HepG2 (cell line): ENCODE results near the gene RRBP1. TPM values are rescaled to one million over a fixed set of nuclear protein-coding genes. Genes with fewer than 3 reads are reported as not detected.
A peak's percentile ranks its signal among the peaks of the same experiment; 100 is the strongest.

Source experiments
- ELF4 ChIP-seq: sonication (generic); formaldehyde crosslinking; IDR thresholded peaks from 2 replicates; pipeline ENCODE4 v1.5.0; 2020; ENCODE audit warnings: missing genetic modification reagents, mild to moderate bottlenecking, moderate library complexity, borderline replicate concordance
- GTF2F1 ChIP-seq: fragments of 150-350 bp; IDR thresholded peaks from 2 replicates; pipeline ENCODE4 v1.6.1; 2014; ENCODE audit warnings: low read length
- MEIS1 ChIP-seq: sonication (generic); formaldehyde crosslinking; IDR thresholded peaks from 2 replicates; pipeline ENCODE4 v1.9.0; 2021; ENCODE audit warnings: mild to moderate bottlenecking, missing genetic modification reagents, moderate library complexity, borderline replicate concordance
- MYC ChIP-seq: sonication (generic); formaldehyde crosslinking; IDR thresholded peaks from 2 replicates; pipeline ENCODE4 v1.9.0; 2021; ENCODE audit warnings: missing genetic modification reagents, borderline replicate concordance
- MYNN ChIP-seq: sonication (generic); formaldehyde crosslinking; IDR thresholded peaks from 2 replicates; pipeline ENCODE4 v1.4.0; 2020; ENCODE audit warnings: mild to moderate bottlenecking, low read depth, missing genetic modification reagents
- NCOA2 ChIP-seq: sonication (generic); formaldehyde crosslinking; IDR thresholded peaks from 2 replicates; pipeline ENCODE4 v1.8.0; 2022; ENCODE audit warnings: inconsistent platforms
- POLR2AphosphoS5 ChIP-seq: IDR thresholded peaks from 2 replicates; pipeline ENCODE4 v1.6.1; 2012; ENCODE audit warnings: low read depth, low read length
- POLR2G ChIP-seq: fragments of 200-400 bp; formaldehyde crosslinking; IDR thresholded peaks from 2 replicates; pipeline ENCODE4 v1.6.1; 2018; ENCODE audit warnings: mild to moderate bottlenecking, low read depth, low read length, moderate library complexity
- PRPF4 ChIP-seq: fragments of 200-400 bp; formaldehyde crosslinking; IDR thresholded peaks from 2 replicates; pipeline ENCODE4 v1.6.1; 2016; ENCODE audit warnings: low read length, low read depth; ENCODE audit not compliant: poor library complexity, severe bottlenecking
- SALL2 ChIP-seq: sonication (generic); formaldehyde crosslinking; IDR thresholded peaks from 2 replicates; pipeline ENCODE4 v1.8.1; 2023; ENCODE audit warnings: mild to moderate bottlenecking, missing genetic modification reagents, inconsistent platforms
- SMAD9 ChIP-seq: sonication (generic); formaldehyde crosslinking; IDR thresholded peaks from 2 replicates; pipeline ENCODE4 v1.5.1; 2020; ENCODE audit warnings: mild to moderate bottlenecking, missing genetic modification reagents
- TBX3 ChIP-seq: fragments of 450-650 bp; IDR thresholded peaks from 2 replicates; pipeline ENCODE4 v1.6.1; 2017; ENCODE audit warnings: antibody characterized with exemption, mild to moderate bottlenecking, inconsistent platforms, borderline replicate concordance
- ZBTB21 ChIP-seq: sonication (generic); formaldehyde crosslinking; IDR thresholded peaks from 2 replicates; pipeline ENCODE4 v1.4.0; 2020; ENCODE audit warnings: missing genetic modification reagents
- ZFP36 ChIP-seq: fragments of 150-350 bp; IDR thresholded peaks from 2 replicates; pipeline ENCODE4 v1.6.1; 2018; ENCODE audit warnings: borderline replicate concordance, low read length, low read depth; ENCODE audit not compliant: partially characterized antibody
- ZNF264 ChIP-seq: sonication (generic); formaldehyde crosslinking; IDR thresholded peaks from 2 replicates; pipeline ENCODE4 v1.4.0; 2020; ENCODE audit warnings: missing genetic modification reagents
- ZNF33A ChIP-seq: sonication (generic); formaldehyde crosslinking; IDR thresholded peaks from 2 replicates; pipeline ENCODE4 v1.5.1; 2020; ENCODE audit warnings: missing genetic modification reagents, mild to moderate bottlenecking, moderate library complexity, borderline replicate concordance
- ZNF496 ChIP-seq: sonication (generic); formaldehyde crosslinking; IDR thresholded peaks from 2 replicates; pipeline ENCODE4 v1.8.1; 2023; ENCODE audit warnings: mild to moderate bottlenecking, moderate library complexity, missing genetic modification reagents; ENCODE audit not compliant: insufficient replicate concordance
- ZNF75D ChIP-seq: sonication (generic); formaldehyde crosslinking; IDR thresholded peaks from 2 replicates; pipeline ENCODE4 v1.8.1; 2023; ENCODE audit warnings: missing genetic modification reagents, mild to moderate bottlenecking, borderline replicate concordance
- ZSCAN20 ChIP-seq: sonication (generic); formaldehyde crosslinking; IDR thresholded peaks from 2 replicates; pipeline ENCODE4 v1.4.0; 2020; ENCODE audit warnings: missing genetic modification reagents, mild to moderate bottlenecking, borderline replicate concordance
- polyA plus RNA-seq, 8 experiments: library from polyadenylated mRNA; depleted of rRNA in 3 of 8; stranded (reverse) in 7 of 8; unstranded in 1 of 8; fragments of >200 nt; fragmentation: Illumina TruSeq in 4 of 8; extraction: Trizol in 4 of 8; gene quantifications; 2 replicates each; pipeline versions ENCODE4 v1.2.1 to v1.2.3, GENCODE V29; 2011 to 2016; ENCODE audit warnings: low read depth in 4 of 8, missing spikeins in 1 of 8, mixed read lengths in 1 of 8; ENCODE audit not compliant: insufficient read depth in 1 of 8
- total RNA-seq, 5 experiments: library from RNA; depleted of rRNA; stranded (reverse); fragments of >200 nt; fragmentation: Illumina TruSeq; extraction: Trizol; gene quantifications; 2 replicates each; pipeline ENCODE4 v1.2.3, GENCODE V29; 2016; ENCODE audit warnings: low read depth in 1 of 5
- TF ChIP-seq, protein P1 (sequence below): sonication (generic); formaldehyde crosslinking; conservative IDR thresholded peaks from 2 replicates; pipeline ENCODE4 v1.4.0; 2020; ENCODE audit warnings: missing genetic modification reagents
- TF ChIP-seq, protein P2 (sequence below): sonication (generic); formaldehyde crosslinking; IDR thresholded peaks from 2 replicates; pipeline ENCODE4 v1.4.0; 2020; ENCODE audit warnings: mild to moderate bottlenecking, low read depth, missing genetic modification reagents
- TF ChIP-seq, protein P3 (sequence below): sonication (generic); formaldehyde crosslinking; IDR thresholded peaks from 2 replicates; pipeline ENCODE4 v1.5.0; 2020; ENCODE audit warnings: mild to moderate bottlenecking, missing genetic modification reagents, borderline replicate concordance

RRBP1 gene
- total and polyA plus RNA-seq, 2 of the 13 experiments (the other 11 are each of a cell fraction or from before 2014, with no cell fraction given): 150 to 222 TPM

DNA sequence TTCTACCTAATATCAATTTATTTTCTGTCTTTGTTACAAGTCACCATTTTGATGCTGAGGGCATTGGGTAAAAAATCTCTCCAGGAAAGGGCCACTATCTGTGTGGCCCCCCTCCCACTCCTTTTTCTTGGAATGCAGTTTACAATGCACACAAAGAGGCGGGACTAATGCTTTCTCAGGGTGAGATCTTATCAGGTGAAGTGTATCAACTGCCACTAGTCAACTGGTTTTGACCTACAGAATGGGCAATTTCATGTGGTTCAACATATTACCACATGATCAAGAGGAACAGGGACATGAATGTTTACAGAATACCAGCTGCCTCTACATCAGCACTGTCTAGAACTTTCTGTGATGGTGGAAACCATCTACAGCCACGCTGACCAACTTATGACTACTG is 3.7 kb downstream of the RRBP1 start (continued):
- no peak for TF ChIP-seq ZNF264
- no peak for TF ChIP-seq NCOA2 (CRISPR knock-in tag)
- TF ChIP-seq SMAD9 (CRISPR knock-in tag): no peak
- TF ChIP-seq, protein P1, sequence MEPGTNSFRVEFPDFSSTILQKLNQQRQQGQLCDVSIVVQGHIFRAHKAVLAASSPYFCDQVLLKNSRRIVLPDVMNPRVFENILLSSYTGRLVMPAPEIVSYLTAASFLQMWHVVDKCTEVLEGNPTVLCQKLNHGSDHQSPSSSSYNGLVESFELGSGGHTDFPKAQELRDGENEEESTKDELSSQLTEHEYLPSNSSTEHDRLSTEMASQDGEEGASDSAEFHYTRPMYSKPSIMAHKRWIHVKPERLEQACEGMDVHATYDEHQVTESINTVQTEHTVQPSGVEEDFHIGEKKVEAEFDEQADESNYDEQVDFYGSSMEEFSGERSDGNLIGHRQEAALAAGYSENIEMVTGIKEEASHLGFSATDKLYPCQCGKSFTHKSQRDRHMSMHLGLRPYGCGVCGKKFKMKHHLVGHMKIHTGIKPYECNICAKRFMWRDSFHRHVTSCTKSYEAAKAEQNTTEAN: no peak
- no peak for TF ChIP-seq ZSCAN20
- peak; percentile 28 for TF ChIP-seq POLR2G
- no peak for TF ChIP-seq ZBTB21 (CRISPR knock-in tag)
- peak; percentile 13; the same call in 1 of the 2 replicates for TF ChIP-seq POLR2AphosphoS5
- no peak for TF ChIP-seq MYNN (CRISPR knock-in tag)
- no peak for TF ChIP-seq TBX3
- TF ChIP-seq, protein P2, sequence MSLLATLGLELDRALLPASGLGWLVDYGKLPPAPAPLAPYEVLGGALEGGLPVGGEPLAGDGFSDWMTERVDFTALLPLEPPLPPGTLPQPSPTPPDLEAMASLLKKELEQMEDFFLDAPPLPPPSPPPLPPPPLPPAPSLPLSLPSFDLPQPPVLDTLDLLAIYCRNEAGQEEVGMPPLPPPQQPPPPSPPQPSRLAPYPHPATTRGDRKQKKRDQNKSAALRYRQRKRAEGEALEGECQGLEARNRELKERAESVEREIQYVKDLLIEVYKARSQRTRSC (CRISPR knock-in tag): no peak
- TF ChIP-seq, protein P3, sequence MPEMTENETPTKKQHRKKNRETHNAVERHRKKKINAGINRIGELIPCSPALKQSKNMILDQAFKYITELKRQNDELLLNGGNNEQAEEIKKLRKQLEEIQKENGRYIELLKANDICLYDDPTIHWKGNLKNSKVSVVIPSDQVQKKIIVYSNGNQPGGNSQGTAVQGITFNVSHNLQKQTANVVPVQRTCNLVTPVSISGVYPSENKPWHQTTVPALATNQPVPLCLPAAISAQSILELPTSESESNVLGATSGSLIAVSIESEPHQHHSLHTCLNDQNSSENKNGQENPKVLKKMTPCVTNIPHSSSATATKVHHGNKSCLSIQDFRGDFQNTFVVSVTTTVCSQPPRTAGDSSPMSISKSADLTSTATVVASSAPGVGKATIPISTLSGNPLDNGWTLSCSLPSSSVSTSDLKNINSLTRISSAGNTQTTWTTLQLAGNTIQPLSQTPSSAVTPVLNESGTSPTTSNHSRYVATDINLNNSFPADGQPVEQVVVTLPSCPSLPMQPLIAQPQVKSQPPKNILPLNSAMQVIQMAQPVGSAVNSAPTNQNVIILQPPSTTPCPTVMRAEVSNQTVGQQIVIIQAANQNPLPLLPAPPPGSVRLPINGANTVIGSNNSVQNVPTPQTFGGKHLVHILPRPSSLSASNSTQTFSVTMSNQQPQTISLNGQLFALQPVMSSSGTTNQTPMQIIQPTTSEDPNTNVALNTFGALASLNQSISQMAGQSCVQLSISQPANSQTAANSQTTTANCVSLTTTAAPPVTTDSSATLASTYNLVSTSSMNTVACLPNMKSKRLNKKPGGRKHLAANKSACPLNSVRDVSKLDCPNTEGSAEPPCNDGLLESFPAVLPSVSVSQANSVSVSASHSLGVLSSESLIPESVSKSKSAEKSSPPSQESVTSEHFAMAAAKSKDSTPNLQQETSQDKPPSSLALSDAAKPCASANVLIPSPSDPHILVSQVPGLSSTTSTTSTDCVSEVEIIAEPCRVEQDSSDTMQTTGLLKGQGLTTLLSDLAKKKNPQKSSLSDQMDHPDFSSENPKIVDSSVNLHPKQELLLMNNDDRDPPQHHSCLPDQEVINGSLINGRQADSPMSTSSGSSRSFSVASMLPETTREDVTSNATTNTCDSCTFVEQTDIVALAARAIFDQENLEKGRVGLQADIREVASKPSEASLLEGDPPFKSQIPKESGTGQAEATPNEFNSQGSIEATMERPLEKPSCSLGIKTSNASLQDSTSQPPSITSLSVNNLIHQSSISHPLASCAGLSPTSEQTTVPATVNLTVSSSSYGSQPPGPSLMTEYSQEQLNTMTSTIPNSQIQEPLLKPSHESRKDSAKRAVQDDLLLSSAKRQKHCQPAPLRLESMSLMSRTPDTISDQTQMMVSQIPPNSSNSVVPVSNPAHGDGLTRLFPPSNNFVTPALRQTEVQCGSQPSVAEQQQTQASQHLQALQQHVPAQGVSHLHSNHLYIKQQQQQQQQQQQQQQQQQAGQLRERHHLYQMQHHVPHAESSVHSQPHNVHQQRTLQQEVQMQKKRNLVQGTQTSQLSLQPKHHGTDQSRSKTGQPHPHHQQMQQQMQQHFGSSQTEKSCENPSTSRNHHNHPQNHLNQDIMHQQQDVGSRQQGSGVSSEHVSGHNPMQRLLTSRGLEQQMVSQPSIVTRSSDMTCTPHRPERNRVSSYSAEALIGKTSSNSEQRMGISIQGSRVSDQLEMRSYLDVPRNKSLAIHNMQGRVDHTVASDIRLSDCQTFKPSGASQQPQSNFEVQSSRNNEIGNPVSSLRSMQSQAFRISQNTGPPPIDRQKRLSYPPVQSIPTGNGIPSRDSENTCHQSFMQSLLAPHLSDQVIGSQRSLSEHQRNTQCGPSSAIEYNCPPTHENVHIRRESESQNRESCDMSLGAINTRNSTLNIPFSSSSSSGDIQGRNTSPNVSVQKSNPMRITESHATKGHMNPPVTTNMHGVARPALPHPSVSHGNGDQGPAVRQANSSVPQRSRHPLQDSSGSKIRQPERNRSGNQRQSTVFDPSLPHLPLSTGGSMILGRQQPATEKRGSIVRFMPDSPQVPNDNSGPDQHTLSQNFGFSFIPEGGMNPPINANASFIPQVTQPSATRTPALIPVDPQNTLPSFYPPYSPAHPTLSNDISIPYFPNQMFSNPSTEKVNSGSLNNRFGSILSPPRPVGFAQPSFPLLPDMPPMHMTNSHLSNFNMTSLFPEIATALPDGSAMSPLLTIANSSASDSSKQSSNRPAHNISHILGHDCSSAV (CRISPR knock-in tag): no peak
- no peak for TF ChIP-seq ZFP36
- TF ChIP-seq ZNF75D: no peak
- no peak for TF ChIP-seq ELF4 (CRISPR knock-in tag)
- no peak for TF ChIP-seq ZNF496 (CRISPR knock-in tag)
- no peak for TF ChIP-seq GTF2F1
- TF ChIP-seq PRPF4: no peak
- no peak for TF ChIP-seq ZNF33A (CRISPR knock-in tag)
- no peak for TF ChIP-seq MEIS1 (CRISPR knock-in tag)
- no peak for TF ChIP-seq SALL2 (CRISPR knock-in tag)
- TF ChIP-seq MYC (CRISPR knock-in tag): no peak
